ENCODE measurements around the gene PDPK1.

DNA sequence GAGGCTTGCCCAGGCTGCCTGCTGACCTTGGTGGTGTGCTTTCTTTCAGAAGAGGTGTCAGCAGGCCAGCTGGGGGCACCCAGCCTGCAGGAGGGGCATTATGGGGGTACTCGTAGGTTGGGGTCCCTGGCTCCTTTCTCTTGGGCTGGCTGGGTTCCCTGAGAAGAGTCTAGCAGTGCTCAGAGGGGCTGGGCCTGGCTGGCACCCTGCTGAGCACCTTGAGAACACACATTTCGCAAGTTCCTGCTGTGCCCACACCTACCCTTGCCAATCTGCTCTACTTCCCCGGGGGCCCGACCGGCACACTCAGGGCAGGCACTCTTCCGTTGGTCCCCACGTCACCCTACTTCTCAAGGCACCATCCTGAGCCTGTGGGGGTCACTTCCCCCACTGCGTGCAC lies 11.7 kb upstream of the PDPK1 start:
- TF ChIP-seq, protein P1, sequence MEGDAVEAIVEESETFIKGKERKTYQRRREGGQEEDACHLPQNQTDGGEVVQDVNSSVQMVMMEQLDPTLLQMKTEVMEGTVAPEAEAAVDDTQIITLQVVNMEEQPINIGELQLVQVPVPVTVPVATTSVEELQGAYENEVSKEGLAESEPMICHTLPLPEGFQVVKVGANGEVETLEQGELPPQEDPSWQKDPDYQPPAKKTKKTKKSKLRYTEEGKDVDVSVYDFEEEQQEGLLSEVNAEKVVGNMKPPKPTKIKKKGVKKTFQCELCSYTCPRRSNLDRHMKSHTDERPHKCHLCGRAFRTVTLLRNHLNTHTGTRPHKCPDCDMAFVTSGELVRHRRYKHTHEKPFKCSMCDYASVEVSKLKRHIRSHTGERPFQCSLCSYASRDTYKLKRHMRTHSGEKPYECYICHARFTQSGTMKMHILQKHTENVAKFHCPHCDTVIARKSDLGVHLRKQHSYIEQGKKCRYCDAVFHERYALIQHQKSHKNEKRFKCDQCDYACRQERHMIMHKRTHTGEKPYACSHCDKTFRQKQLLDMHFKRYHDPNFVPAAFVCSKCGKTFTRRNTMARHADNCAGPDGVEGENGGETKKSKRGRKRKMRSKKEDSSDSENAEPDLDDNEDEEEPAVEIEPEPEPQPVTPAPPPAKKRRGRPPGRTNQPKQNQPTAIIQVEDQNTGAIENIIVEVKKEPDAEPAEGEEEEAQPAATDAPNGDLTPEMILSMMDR (IDR thresholded peaks at IDR 0.05; ENCODE audit: low read depth, low read length) = no peak
- no peak for TF ChIP-seq EZH2phosphoT487 (IDR thresholded peaks at IDR 0.05; ENCODE audit: low read depth)

All from OCI-LY3 (cell line).